Testis (tissue), 3 donors: ENCODE measurements around the gene SHISAL2B. TPM values are rescaled to one million over a fixed set of nuclear protein-coding genes. Genes with fewer than 3 reads are reported as not detected.
"Not testable (repeated sequence)": the region's sequence is repeated elsewhere in the genome, so short reads cannot be mapped to it uniquely, and the experiment has no call there.

Experiments
- DNase-seq: peaks from one replicate; pipeline ENCODE4 v3.0.0-alpha.2; 2019
- H3K27ac ChIP-seq, 2 donors: fragments of 200-600 bp; sonication (generic); one replicate each; pipeline ENCODE4 v1.5.1; 2019
- H3K27me3 ChIP-seq: fragments of 200-600 bp; sonication (generic); one replicate; pipeline ENCODE4 v1.5.1; 2019
- H3K36me3 ChIP-seq: fragments of 200-600 bp; sonication (generic); one replicate; pipeline ENCODE4 v1.5.1; 2017; ENCODE audit warnings: low read depth; ENCODE audit errors: missing control alignments
- H3K4me1 ChIP-seq: fragments of 200-600 bp; sonication (generic); one replicate; pipeline ENCODE4 v1.5.1; 2019
- H3K4me3 ChIP-seq, 2 donors: fragments of 200-600 bp; sonication (generic); one replicate each; pipeline ENCODE4 v1.5.1; 2017 to 2019
- H3K9me3 ChIP-seq: fragments of 200-600 bp; sonication (generic); one replicate; pipeline ENCODE4 v1.5.1; 2017
- POLR2A ChIP-seq: fragments of 450-650 bp; IDR thresholded peaks from one replicate; pipeline ENCODE4 v1.6.1; 2017; ENCODE audit warnings: antibody characterized with exemption, mild to moderate bottlenecking, moderate library complexity
- WGBS, 2 donors: methylation state at CpG; one replicate each; pipeline ENCODE4 v1.1.5; 2018; 5-methylcytosine and 5-hydroxymethylcytosine counted together
- intact Hi-C: fragments of 100-400 bp; cut with DNase I; formaldehyde crosslinking; loops from one replicate; pipeline ENCODE4 v1.15.1; 2023; ENCODE audit warnings: low total_unique reads
- polyA plus RNA-seq: library from polyadenylated mRNA; stranded (reverse); fragments of 350-450 nt; fragmentation: Illumina TruSeq; extraction: RNeasy Lipid Tissue Mini Kit (QIAGEN cat#74804); gene quantifications from one replicate; pipeline ENCODE4 v1.2.3, GENCODE V29; 2014; ENCODE audit warnings: low read depth, low replicate concordance; ENCODE audit not compliant: insufficient read depth
- total RNA-seq, 2 donors: library from RNA; depleted of rRNA; stranded (reverse); fragments of >200 nt; gene quantifications; one replicate each; pipeline ENCODE4 v1.2.3, GENCODE V29; 2016
- TF ChIP-seq, protein P1 (sequence below), 3 experiments: fragments of 450-650 bp in 2 of 3; fragments of 200-600 bp in 1 of 3; sonication (generic) in 1 of 3; IDR thresholded peaks; one replicate each; pipeline ENCODE4 v1.5.1; 2016 to 2019; ENCODE audit warnings: antibody characterized with exemption in 3 of 3, mild to moderate bottlenecking in 2 of 3, moderate library complexity in 1 of 3

Gene SHISAL2B
- total and polyA plus RNA-seq, 3 donors from 2014 or later: 0.74 to 1.0 TPM; not detected in 1

DNA sequence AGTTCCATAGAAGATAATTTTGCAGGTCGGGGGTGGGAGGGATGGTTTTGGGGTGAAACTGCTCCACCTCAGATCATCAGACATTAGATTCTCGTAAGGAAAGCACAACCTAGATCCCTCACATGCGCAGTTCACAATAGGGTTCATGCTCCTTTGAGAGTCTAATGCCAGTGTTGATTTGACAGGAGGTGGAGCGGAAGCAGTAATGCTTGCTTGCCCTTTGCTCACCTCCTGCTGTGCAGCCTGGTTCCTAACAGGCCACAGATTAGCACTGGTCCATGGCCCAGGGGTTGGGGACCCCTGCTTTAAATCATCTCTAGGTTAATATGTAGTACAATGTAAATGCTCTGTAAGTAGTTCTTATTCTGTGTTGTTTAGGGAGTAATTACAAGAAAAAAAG is 10.5 kb downstream of the SHISAL2B start:
- Histone ChIP-seq H3K27ac (no peak overlapping the region), H3K27me3 (no peaks in the 10 kb centered on the region), H3K4me1 (no peaks in the 10 kb centered on the region), H3K4me3 (no peak overlapping the region), H3K36me3 (no peaks in the 10 kb centered on the region), H3K9me3 (no peaks in the 10 kb centered on the region)
- TF ChIP-seq POLR2A: no peak
- TF ChIP-seq, protein P1, sequence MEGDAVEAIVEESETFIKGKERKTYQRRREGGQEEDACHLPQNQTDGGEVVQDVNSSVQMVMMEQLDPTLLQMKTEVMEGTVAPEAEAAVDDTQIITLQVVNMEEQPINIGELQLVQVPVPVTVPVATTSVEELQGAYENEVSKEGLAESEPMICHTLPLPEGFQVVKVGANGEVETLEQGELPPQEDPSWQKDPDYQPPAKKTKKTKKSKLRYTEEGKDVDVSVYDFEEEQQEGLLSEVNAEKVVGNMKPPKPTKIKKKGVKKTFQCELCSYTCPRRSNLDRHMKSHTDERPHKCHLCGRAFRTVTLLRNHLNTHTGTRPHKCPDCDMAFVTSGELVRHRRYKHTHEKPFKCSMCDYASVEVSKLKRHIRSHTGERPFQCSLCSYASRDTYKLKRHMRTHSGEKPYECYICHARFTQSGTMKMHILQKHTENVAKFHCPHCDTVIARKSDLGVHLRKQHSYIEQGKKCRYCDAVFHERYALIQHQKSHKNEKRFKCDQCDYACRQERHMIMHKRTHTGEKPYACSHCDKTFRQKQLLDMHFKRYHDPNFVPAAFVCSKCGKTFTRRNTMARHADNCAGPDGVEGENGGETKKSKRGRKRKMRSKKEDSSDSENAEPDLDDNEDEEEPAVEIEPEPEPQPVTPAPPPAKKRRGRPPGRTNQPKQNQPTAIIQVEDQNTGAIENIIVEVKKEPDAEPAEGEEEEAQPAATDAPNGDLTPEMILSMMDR (IDR thresholded peaks at IDR 0.05): no peak
- WGBS, 2 donors: 91 to 98% methylated on average over 4 of the region's 4 CpGs
- intact Hi-C loops: no loop called here
- no peak for DNase-seq

GRCh38 chr5:64706074-64706473 is 15.8 kb downstream of the SHISAL2B start:
- intact Hi-C loops, H3K4me3 ChIP-seq, H3K36me3 ChIP-seq, DNase-seq, H3K9me3 ChIP-seq, H3K4me1 ChIP-seq, H3K27ac ChIP-seq, H3K27me3 ChIP-seq: not testable (repeated sequence)
- 45 to 46% methylated on average over 2 of the region's 2 CpGs for WGBS, 2 donors

- WGBS, 2 donors: 86 to 87% methylated on average over 2 of the region's 2 CpGs
- no peak for DNase-seq
- H3K27ac ChIP-seq: no peak overlapping the region
- H3K36me3 ChIP-seq: no peaks in the 10 kb centered on the region
- no peak overlapping the region for H3K4me3 ChIP-seq
- H3K9me3 ChIP-seq: no peaks in the 10 kb centered on the region
- TF ChIP-seq, protein P1 (IDR thresholded peaks at IDR 0.05): no peak
- no peak for TF ChIP-seq POLR2A
- no peaks in the 10 kb centered on the region for H3K4me1 ChIP-seq
- intact Hi-C loops: no loop called here
- H3K27me3 ChIP-seq: no peaks in the 10 kb centered on the region
Observed at GRCh38 chr5:64707191-64707590, 16.9 kb downstream of the SHISAL2B start.

DNA sequence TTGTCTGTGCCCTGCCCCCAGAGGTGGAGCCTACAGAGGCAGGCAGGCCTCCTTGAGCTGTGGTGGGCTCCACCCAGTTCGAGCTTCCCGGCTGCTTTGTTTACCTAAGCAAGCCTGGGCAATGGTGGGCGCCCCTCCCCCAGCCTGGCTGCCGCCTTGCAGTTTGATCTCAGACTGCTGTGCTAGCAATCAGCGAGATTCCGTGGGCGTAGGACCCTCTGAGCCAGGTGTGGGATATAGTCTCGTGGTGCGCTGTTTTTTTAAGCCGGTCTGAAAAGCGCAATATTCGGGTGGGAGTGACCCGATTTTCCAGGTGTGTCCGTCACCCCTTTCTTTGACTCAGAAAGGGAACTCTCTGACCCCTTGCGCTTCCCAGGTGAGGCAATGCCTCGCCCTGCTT is 24.2 kb downstream of the SHISAL2B start:
- WGBS, 2 donors: 80 to 93% methylated on average over 6 to 9 of the region's 16 CpGs
- intact Hi-C loops, H3K4me3 ChIP-seq, DNase-seq, H3K27me3 ChIP-seq, H3K36me3 ChIP-seq, H3K27ac ChIP-seq, H3K4me1 ChIP-seq, H3K9me3 ChIP-seq: not testable (repeated sequence)

- no peak for DNase-seq
- no peak overlapping the region for H3K27ac ChIP-seq
- intact Hi-C loops: no loop called here
- H3K36me3 ChIP-seq: no peaks in the 10 kb centered on the region
- TF ChIP-seq, protein P1 (IDR thresholded peaks at IDR 0.05): no peak
- no peak for TF ChIP-seq POLR2A
- no peak overlapping the region for H3K4me3 ChIP-seq
- H3K27me3 ChIP-seq: no peaks in the 10 kb centered on the region
- no peaks in the 10 kb centered on the region for H3K9me3 ChIP-seq
- WGBS, 2 donors: 65 to 67% methylated on average over 3 of the region's 3 CpGs
- H3K4me1 ChIP-seq: no peaks in the 10 kb centered on the region
Observed at GRCh38 chr5:64722588-64722987, 32.3 kb downstream of the SHISAL2B start.

- TF ChIP-seq, protein P1 (IDR thresholded peaks at IDR 0.05): no peak
- TF ChIP-seq POLR2A: no peak
- WGBS, 2 donors: 96 to 98% methylated on average over 2 of the region's 2 CpGs
- no peak for DNase-seq
- no peaks in the 10 kb centered on the region for H3K9me3 ChIP-seq
- H3K4me1 ChIP-seq: no peaks in the 10 kb centered on the region
- no peaks in the 10 kb centered on the region for H3K36me3 ChIP-seq
- no peak overlapping the region for H3K4me3 ChIP-seq
- H3K27ac ChIP-seq: no peak overlapping the region
- intact Hi-C loops: no loop called here
- no peaks in the 10 kb centered on the region for H3K27me3 ChIP-seq
Observed at GRCh38 chr5:64727150-64727549, 36.8 kb downstream of the SHISAL2B start.
